IgD-negative memory B cell (primary cell): ENCODE data around the gene FTSJ3. TPM values are rescaled to one million over a fixed set of nuclear protein-coding genes. Genes with fewer than 3 reads are reported as not detected.
"Not testable (repeated sequence)": the region's sequence is repeated elsewhere in the genome, so short reads cannot be mapped to it uniquely, and the experiment has no call there.

Experiments used
- H3K27ac Mint-ChIP-seq, 3 donors: one replicate each; pipeline ENCODE4 v1.8.0; 2020 to 2022; ENCODE audit warnings: mild to moderate bottlenecking in 3 of 3, mixed read lengths in 3 of 3, moderate library complexity in 1 of 3
- H3K27me3 Mint-ChIP-seq: one replicate; pipeline ENCODE4 v1.8.0; 2021; ENCODE audit warnings: mixed read lengths
- H3K36me3 Mint-ChIP-seq: one replicate; pipeline ENCODE4 v1.8.0; 2020; ENCODE audit warnings: mild to moderate bottlenecking, mixed read lengths
- H3K4me1 Mint-ChIP-seq, 3 donors: one replicate each; pipeline ENCODE4 v1.8.0; 2020 to 2022; ENCODE audit warnings: mixed read lengths in 3 of 3, mild to moderate bottlenecking in 1 of 3
- H3K4me3 Mint-ChIP-seq, 4 donors: one replicate each; pipeline ENCODE4 v1.8.0; 2020 to 2022; ENCODE audit warnings: mild to moderate bottlenecking in 4 of 4, mixed read lengths in 4 of 4, moderate library complexity in 3 of 4
- H3K9me3 Mint-ChIP-seq, 3 donors: one replicate each; pipeline ENCODE4 v1.8.0; 2020 to 2021; ENCODE audit warnings: mixed read lengths in 3 of 3, mild to moderate bottlenecking in 1 of 3
- polyA plus RNA-seq: library from polyadenylated mRNA; unstranded; fragments of 300-500 nt; fragmentation: Illumina TruSeq; gene quantifications from one replicate; pipeline ENCODE4 v1.2.3, GENCODE V29; 2021

Gene FTSJ3
- polyA plus RNA-seq, 1 donor from 2014 or later, result 28.7 TPM

GRCh38 chr17:63796375-63796774 lies 31.1 kb downstream of the FTSJ3 start:
- H3K4me3 Mint-ChIP-seq, H3K27me3 Mint-ChIP-seq, H3K4me1 Mint-ChIP-seq, H3K9me3 Mint-ChIP-seq, H3K27ac Mint-ChIP-seq, H3K36me3 Mint-ChIP-seq: not testable (repeated sequence)

GRCh38 chr17:63792055-63792729 lies 35.3 kb downstream of the FTSJ3 start:
- Mint-ChIP-seq H3K27ac (no peak overlapping the region), H3K27me3 (no peaks in the 10 kb centered on the region), H3K36me3 (peaks cover 5% of the 10 kb centered on the region), H3K4me3 (no peak overlapping the region), H3K4me1 (peaks cover 0 to 1% (median 0%) of the 10 kb centered on the region in 3 donors), H3K9me3 (no peaks in the 10 kb centered on the region)

- Mint-ChIP-seq H3K4me1 (peaks cover 0 to 3% (median 1%) of the 10 kb centered on the region in 3 donors), H3K4me3 (no peak overlapping the region), H3K36me3 (peaks cover 2% of the 10 kb centered on the region), H3K9me3 (no peaks in the 10 kb centered on the region), H3K27me3 (no peaks in the 10 kb centered on the region), H3K27ac (no peak overlapping the region)
Observed at GRCh38 chr17:63790057-63790456, 37.4 kb downstream of the FTSJ3 start.

- H3K27ac Mint-ChIP-seq, result peak overlapping the region in 1 of 3 donors; percentile 46
- H3K4me1 Mint-ChIP-seq, result peaks cover 9 to 21% (median 9%) of the 10 kb centered on the region in 3 donors
Observed at GRCh38 chr17:63786971-63787711, 40.3 kb downstream of the FTSJ3 start.

GRCh38 chr17:63786117-63786516 lies 41.3 kb downstream of the FTSJ3 start:
- H3K27ac Mint-ChIP-seq, result peak overlapping the region in 1 of 3 donors; percentile 46
- H3K9me3 Mint-ChIP-seq, result no peaks in the 10 kb centered on the region
- H3K27me3 Mint-ChIP-seq, result no peaks in the 10 kb centered on the region
- no peaks in the 10 kb centered on the region for H3K36me3 Mint-ChIP-seq
- peaks cover 10 to 24% (median 11%) of the 10 kb centered on the region in 3 donors for H3K4me1 Mint-ChIP-seq
- no peak overlapping the region for H3K4me3 Mint-ChIP-seq

More at GRCh38 chr17:63786971-63787711, 40.3 kb downstream of the FTSJ3 start:
- Mint-ChIP-seq H3K36me3 (no peaks in the 10 kb centered on the region), H3K4me3 (no peak overlapping the region), H3K9me3 (no peaks in the 10 kb centered on the region), H3K27me3 (no peaks in the 10 kb centered on the region)

GRCh38 chr17:63785556-63785955 lies 41.9 kb downstream of the FTSJ3 start:
- H3K36me3 Mint-ChIP-seq, result no peaks in the 10 kb centered on the region
- no peaks in the 10 kb centered on the region for H3K9me3 Mint-ChIP-seq
- no peak overlapping the region for H3K4me3 Mint-ChIP-seq
- H3K27me3 Mint-ChIP-seq, result no peaks in the 10 kb centered on the region
- peak overlapping the region in 1 of 3 donors; percentile 18 for H3K27ac Mint-ChIP-seq
- H3K4me1 Mint-ChIP-seq, result peaks cover 10 to 29% (median 15%) of the 10 kb centered on the region in 3 donors

- H3K27ac Mint-ChIP-seq, result no peak overlapping the region
- H3K9me3 Mint-ChIP-seq, result no peaks in the 10 kb centered on the region
- peaks cover 20 to 37% (median 26%) of the 10 kb centered on the region in 3 donors for H3K4me1 Mint-ChIP-seq
- H3K4me3 Mint-ChIP-seq, result peak overlapping the region in 1 of 4 donors; percentile 41
- no peaks in the 10 kb centered on the region for H3K36me3 Mint-ChIP-seq
- H3K27me3 Mint-ChIP-seq, result no peaks in the 10 kb centered on the region
Observed at GRCh38 chr17:63783522-63783921, 43.9 kb downstream of the FTSJ3 start.

- Mint-ChIP-seq H3K4me3 (no peak overlapping the region), H3K4me1 (peaks cover 24 to 50% (median 33%) of the 10 kb centered on the region in 3 donors), H3K27me3 (no peaks in the 10 kb centered on the region), H3K27ac (no peak overlapping the region), H3K36me3 (no peaks in the 10 kb centered on the region), H3K9me3 (no peaks in the 10 kb centered on the region)
Observed at GRCh38 chr17:63780928-63781327, 46.5 kb downstream of the FTSJ3 start.

- Mint-ChIP-seq H3K9me3 (no peaks in the 10 kb centered on the region), H3K27ac (no peak overlapping the region), H3K36me3 (no peaks in the 10 kb centered on the region), H3K27me3 (no peaks in the 10 kb centered on the region), H3K4me3 (no peak overlapping the region), H3K4me1 (peaks cover 27 to 51% (median 36%) of the 10 kb centered on the region in 3 donors)
Observed at GRCh38 chr17:63780507-63780906, 47.0 kb downstream of the FTSJ3 start.

- no peaks in the 10 kb centered on the region for H3K27me3 Mint-ChIP-seq
- H3K4me3 Mint-ChIP-seq, result peak overlapping the region; percentile 86 to 98 (median 94)
- H3K4me1 Mint-ChIP-seq, result peaks cover 33 to 42% (median 38%) of the 10 kb centered on the region in 3 donors
- H3K27ac Mint-ChIP-seq, result peak overlapping the region; percentile 82 to 95 (median 90)
- H3K9me3 Mint-ChIP-seq, result no peaks in the 10 kb centered on the region
- H3K36me3 Mint-ChIP-seq, result no peaks in the 10 kb centered on the region
Observed at GRCh38 chr17:63775420-63775819, 52.0 kb downstream of the FTSJ3 start.

- Mint-ChIP-seq H3K9me3 (no peaks in the 10 kb centered on the region), H3K27me3 (no peaks in the 10 kb centered on the region), H3K27ac (peak overlapping the region; percentile 90 to 100 (median 95)), H3K4me1 (peaks cover 28 to 43% (median 38%) of the 10 kb centered on the region in 3 donors), H3K4me3 (peak overlapping the region; percentile 86 to 98 (median 94)), H3K36me3 (no peaks in the 10 kb centered on the region)
Observed at GRCh38 chr17:63774969-63775265, 52.5 kb downstream of the FTSJ3 start.

GRCh38 chr17:63774141-63774968 lies 53.1 kb downstream of the FTSJ3 start, which contains the start of gene DDX42:
DDX42 (plus strand) TSS chr17:63774170; CDS start chr17:63787050, 12,880 bp downstream.
- H3K36me3 Mint-ChIP-seq, result no peaks in the 10 kb centered on the region
- H3K27me3 Mint-ChIP-seq, result no peaks in the 10 kb centered on the region

GRCh38 chr17:63773272-63774140 lies 54.0 kb downstream of the FTSJ3 start, which contains the start of gene CCDC47:
CCDC47 (minus strand) TSS chr17:63773597; CDS start chr17:63766175, 7,422 bp downstream.
- H3K9me3 Mint-ChIP-seq, result no peaks in the 10 kb centered on the region
- H3K27ac Mint-ChIP-seq, result peak within 1 kb of the TSS; percentile 90 to 100 (median 95)
- no peaks in the 10 kb centered on the region for H3K36me3 Mint-ChIP-seq
- no peaks in the 10 kb centered on the region for H3K27me3 Mint-ChIP-seq
- peak within 1 kb of the TSS; percentile 86 to 98 (median 94) for H3K4me3 Mint-ChIP-seq
- peaks cover 24 to 43% (median 31%) of the 10 kb centered on the region in 3 donors for H3K4me1 Mint-ChIP-seq

More at GRCh38 chr17:63774141-63774968, 53.1 kb downstream of the FTSJ3 start, which contains the start of gene DDX42:
- peak within 1 kb of the TSS; percentile 90 to 100 (median 95) for H3K27ac Mint-ChIP-seq
- H3K4me3 Mint-ChIP-seq, result peak within 1 kb of the TSS; percentile 86 to 98 (median 94)
- H3K9me3 Mint-ChIP-seq, result no peaks in the 10 kb centered on the region
- H3K4me1 Mint-ChIP-seq, result peaks cover 25 to 42% (median 33%) of the 10 kb centered on the region in 3 donors

- H3K36me3 Mint-ChIP-seq, result no peaks in the 10 kb centered on the region
- H3K4me3 Mint-ChIP-seq, result peak overlapping the region; percentile 86 to 98 (median 94)
- H3K27ac Mint-ChIP-seq, result peak overlapping the region; percentile 90 to 100 (median 95)
- H3K4me1 Mint-ChIP-seq, result peaks cover 27 to 40% (median 32%) of the 10 kb centered on the region in 3 donors
- H3K27me3 Mint-ChIP-seq, result no peaks in the 10 kb centered on the region
- H3K9me3 Mint-ChIP-seq, result no peaks in the 10 kb centered on the region
Observed at GRCh38 chr17:63772801-63773271, 54.6 kb downstream of the FTSJ3 start.
